Fibroblast of gingiva (primary cell): ENCODE measurements around the gene BLOC1S3.
"Not testable (repeated sequence)": the region's sequence is repeated elsewhere in the genome, so short reads cannot be mapped to it uniquely, and the experiment has no call there.

Experiments used
- DNase-seq: peaks from one replicate; pipeline ENCODE4 v3.0.0-alpha.2; 2011; ENCODE audit warnings: low read depth

The BLOC1S3 gene

DNA sequence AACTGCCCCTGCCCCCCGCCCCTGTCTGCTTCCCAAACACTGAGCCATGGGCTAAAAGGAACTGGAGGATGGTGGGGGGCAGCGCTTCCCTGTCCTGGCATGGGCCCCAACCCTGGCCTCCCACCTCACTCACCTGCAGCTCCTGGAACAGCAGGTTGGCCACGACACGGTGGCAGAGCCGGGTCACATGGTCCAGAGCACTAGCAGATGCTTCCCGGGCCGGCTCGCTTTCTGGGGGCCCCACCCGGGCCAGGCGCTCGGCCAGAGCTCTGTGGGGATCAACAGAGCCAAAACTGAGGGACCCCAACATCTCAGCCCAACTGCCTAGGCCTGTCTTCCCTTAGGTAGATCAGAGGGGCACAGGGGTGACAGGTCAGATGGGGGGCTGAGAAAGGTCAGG, 46.1 kb downstream of the BLOC1S3 start:
- no peak for DNase-seq

- not testable (repeated sequence) for DNase-seq
Measured at GRCh38 chr19:45229056-45229455, 50.5 kb downstream of the BLOC1S3 start.
